Suprapubic skin (tissue), 4 donors: Measurements from ENCODE around the gene KRT23.

ENCODE experiments used
- POLR2A ChIP-seq, 2 donors: fragments of 450-650 bp; IDR thresholded peaks; one replicate each; pipeline ENCODE4 v1.6.1; 2017; ENCODE audit warnings: antibody characterized with exemption in 2 of 2, mild to moderate bottlenecking in 2 of 2, moderate library complexity in 2 of 2
- POLR2AphosphoS5 ChIP-seq, 3 donors: sonication (generic); formaldehyde crosslinking; IDR thresholded peaks; one replicate each; pipeline ENCODE4 v1.6.1; 2017; ENCODE audit warnings: antibody characterized with exemption in 3 of 3
- TF ChIP-seq, protein P1 (sequence below), 2 donors: fragments of 200-600 bp in 1 of 2; fragments of 450-650 bp in 1 of 2; sonication (generic) in 1 of 2; IDR thresholded peaks; one replicate each; pipeline ENCODE4 v1.5.1; 2016 to 2019; ENCODE audit warnings: antibody characterized with exemption in 2 of 2, mild to moderate bottlenecking in 1 of 2, moderate library complexity in 1 of 2

GRCh38 chr17:40914075-40914855 is 23.2 kb downstream of the KRT23 start:
- TF ChIP-seq, protein P1, sequence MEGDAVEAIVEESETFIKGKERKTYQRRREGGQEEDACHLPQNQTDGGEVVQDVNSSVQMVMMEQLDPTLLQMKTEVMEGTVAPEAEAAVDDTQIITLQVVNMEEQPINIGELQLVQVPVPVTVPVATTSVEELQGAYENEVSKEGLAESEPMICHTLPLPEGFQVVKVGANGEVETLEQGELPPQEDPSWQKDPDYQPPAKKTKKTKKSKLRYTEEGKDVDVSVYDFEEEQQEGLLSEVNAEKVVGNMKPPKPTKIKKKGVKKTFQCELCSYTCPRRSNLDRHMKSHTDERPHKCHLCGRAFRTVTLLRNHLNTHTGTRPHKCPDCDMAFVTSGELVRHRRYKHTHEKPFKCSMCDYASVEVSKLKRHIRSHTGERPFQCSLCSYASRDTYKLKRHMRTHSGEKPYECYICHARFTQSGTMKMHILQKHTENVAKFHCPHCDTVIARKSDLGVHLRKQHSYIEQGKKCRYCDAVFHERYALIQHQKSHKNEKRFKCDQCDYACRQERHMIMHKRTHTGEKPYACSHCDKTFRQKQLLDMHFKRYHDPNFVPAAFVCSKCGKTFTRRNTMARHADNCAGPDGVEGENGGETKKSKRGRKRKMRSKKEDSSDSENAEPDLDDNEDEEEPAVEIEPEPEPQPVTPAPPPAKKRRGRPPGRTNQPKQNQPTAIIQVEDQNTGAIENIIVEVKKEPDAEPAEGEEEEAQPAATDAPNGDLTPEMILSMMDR (IDR thresholded peaks at IDR 0.05) = no peak
- no peak for TF ChIP-seq POLR2A (IDR thresholded peaks at IDR 0.05)
- no peak for TF ChIP-seq POLR2AphosphoS5 (IDR thresholded peaks at IDR 0.05)
